GM23338 (cell line): ENCODE results near the gene INTS6. TPM values are rescaled to one million over a fixed set of nuclear protein-coding genes. Genes with fewer than 3 reads are reported as not detected.

ENCODE experiments used
- ATAC-seq: fragments of 200-7000 bp; cut with Tn5 transposase; 3 replicates; pipeline ENCODE4 v1.9.1; 2020
- DNase-seq: peaks from one replicate; pipeline ENCODE4 v3.0.0-alpha.2; 2015; ENCODE audit warnings: low spot score
- H2AFZ ChIP-seq: fragments of 200-600 bp; sonication (generic); 2 replicates; pipeline ENCODE4 v1.8.0; 2016; ENCODE audit warnings: antibody characterized with exemption, mild to moderate bottlenecking, moderate library complexity
- H3F3A ChIP-seq: fragments of 200-600 bp; sonication (generic); replicated peaks from 2 replicates; pipeline ENCODE4 v1.8.0; 2017; ENCODE audit warnings: antibody characterized with exemption, mixed run types, low read depth
- H3K27ac ChIP-seq: fragments of 200-600 bp; sonication (generic); 2 replicates; pipeline ENCODE4 v1.6.1; 2016; ENCODE audit warnings: low read depth
- H3K27me3 ChIP-seq: fragments of 200-600 bp; sonication (generic); 2 replicates; pipeline ENCODE4 v1.8.0; 2016; ENCODE audit warnings: mild to moderate bottlenecking, mixed run types, moderate library complexity; ENCODE audit not compliant: insufficient read depth
- H3K36me3 ChIP-seq: fragments of 200-600 bp; sonication (generic); 2 replicates; pipeline ENCODE4 v1.8.0; 2016; ENCODE audit warnings: mild to moderate bottlenecking; ENCODE audit not compliant: insufficient read depth
- H3K4me1 ChIP-seq: fragments of 200-600 bp; sonication (generic); 2 replicates; pipeline ENCODE4 v1.8.0; 2016; ENCODE audit warnings: mild to moderate bottlenecking, moderate library complexity; ENCODE audit not compliant: insufficient read depth
- H3K4me2 ChIP-seq: fragments of 200-600 bp; sonication (generic); 2 replicates; pipeline ENCODE4 v1.7.1; 2017; ENCODE audit warnings: mixed run types
- H3K4me3 ChIP-seq: fragments of 200-600 bp; sonication (generic); 2 replicates; pipeline ENCODE4 v1.6.1; 2016; ENCODE audit warnings: mixed run types
- H3K79me2 ChIP-seq: fragments of 200-600 bp; sonication (generic); replicated peaks from 2 replicates; pipeline ENCODE4 v1.8.0; 2017; ENCODE audit warnings: mild to moderate bottlenecking; ENCODE audit not compliant: insufficient read depth
- H3K9me2 ChIP-seq: fragments of 200-600 bp; sonication (generic); 2 replicates; pipeline ENCODE4 v1.8.0; 2017; ENCODE audit not compliant: insufficient read depth
- H4K20me1 ChIP-seq: fragments of 200-600 bp; sonication (generic); replicated peaks from 2 replicates; pipeline ENCODE4 v1.8.0; 2017; ENCODE audit warnings: mild to moderate bottlenecking; ENCODE audit not compliant: insufficient read depth
- H3K27ac Mint-ChIP-seq: 2 replicates; pipeline ENCODE4 v1.8.0; 2020; ENCODE audit warnings: inconsistent platforms, mild to moderate bottlenecking, moderate library complexity, mixed read lengths
- H3K27me3 Mint-ChIP-seq: 3 replicates; pipeline ENCODE4 v1.8.0; 2022; ENCODE audit warnings: low read depth, mild to moderate bottlenecking, moderate library complexity, mixed read lengths, inconsistent platforms; ENCODE audit not compliant: insufficient read depth, poor library complexity
- H3K36me3 Mint-ChIP-seq: 3 replicates; pipeline ENCODE4 v1.8.0; 2021; ENCODE audit warnings: low read depth, mild to moderate bottlenecking, inconsistent platforms, moderate library complexity, mixed read lengths
- H3K4me1 Mint-ChIP-seq: 3 replicates; pipeline ENCODE4 v1.8.0; 2020; ENCODE audit warnings: mild to moderate bottlenecking, inconsistent platforms, mixed read lengths
- H3K4me3 Mint-ChIP-seq: 3 replicates; pipeline ENCODE4 v1.8.0; 2021; ENCODE audit warnings: moderate library complexity, mild to moderate bottlenecking, inconsistent platforms, mixed read lengths
- H3K9me3 Mint-ChIP-seq: 3 replicates; pipeline ENCODE4 v1.8.0; 2020; ENCODE audit warnings: moderate library complexity, mild to moderate bottlenecking, inconsistent platforms, mixed read lengths
- CREB1 ChIP-seq: fragments of 250-450 bp; sonication (Bioruptor Pico); IDR thresholded peaks from 2 replicates; pipeline ENCODE4 v1.5.0; 2020; ENCODE audit warnings: low read depth, mild to moderate bottlenecking, moderate library complexity
- EZH2 ChIP-seq: fragments of 200-600 bp; sonication (generic); IDR thresholded peaks from one replicate; pipeline ENCODE4 v1.8.0; 2017; ENCODE audit warnings: antibody characterized with exemption, mild to moderate bottlenecking, low read depth; ENCODE audit not compliant: unreplicated experiment
- EZH2phosphoT487 ChIP-seq: fragments of 200-600 bp; sonication (generic); IDR thresholded peaks from one replicate; pipeline ENCODE4 v1.8.1; 2018; ENCODE audit warnings: antibody characterized with exemption; ENCODE audit not compliant: unreplicated experiment
- JUNB ChIP-seq: IDR thresholded peaks from one replicate; pipeline ENCODE4 v1.6.1; 2016; ENCODE audit warnings: antibody characterized with exemption; ENCODE audit not compliant: unreplicated experiment
- NANOG ChIP-seq: IDR thresholded peaks from 2 replicates; pipeline ENCODE4 v1.6.1; 2016; ENCODE audit warnings: antibody characterized with exemption, borderline replicate concordance
- POLR2AphosphoS5 ChIP-seq: IDR thresholded peaks from 2 replicates; pipeline ENCODE4 v1.6.1; 2016; ENCODE audit warnings: antibody characterized with exemption, low read depth
- STAT1 ChIP-seq: IDR thresholded peaks from one replicate; pipeline ENCODE4 v1.6.1; 2016; ENCODE audit warnings: antibody characterized with exemption; ENCODE audit not compliant: unreplicated experiment
- ZNF114 ChIP-seq: fragments of 250-450 bp; sonication (Bioruptor Pico); IDR thresholded peaks from 2 replicates; pipeline ENCODE4 v1.5.0; 2020; ENCODE audit warnings: mild to moderate bottlenecking, moderate library complexity
- ZNF331 ChIP-seq: fragments of 250-450 bp; sonication (Bioruptor Pico); IDR thresholded peaks from 2 replicates; pipeline ENCODE4 v1.5.0; 2020; ENCODE audit warnings: low read depth, mild to moderate bottlenecking, moderate library complexity
- polyA plus RNA-seq: library from polyadenylated mRNA; unstranded; fragments of >200 nt; fragmentation: Nextera tagmentation; extraction: Ambion mirVana; gene quantifications from 2 replicates; pipeline ENCODE4 v1.2.1, GENCODE V29; 2016
- total RNA-seq: library from RNA; depleted of rRNA; stranded (reverse); fragments of >200 nt; shearing (Covaris generic); gene quantifications from 2 replicates; pipeline ENCODE4 v1.2.3, GENCODE V29; 2014
- TF ChIP-seq, protein P1 (sequence below): IDR thresholded peaks from 2 replicates; pipeline ENCODE4 v1.6.1; 2016; ENCODE audit warnings: antibody characterized with exemption
- TF ChIP-seq, protein P2 (sequence below), 2 experiments: fragments of 200-600 bp in 1 of 2; sonication (generic) in 1 of 2; conservative IDR thresholded peaks; 2 replicates each; pipeline versions ENCODE4 v1.5.1 to v1.6.1; 2016 to 2017; ENCODE audit warnings: antibody characterized with exemption in 2 of 2, low read depth in 2 of 2, mild to moderate bottlenecking in 2 of 2, moderate library complexity in 1 of 2
- TF ChIP-seq, protein P3 (sequence below): fragments of 250-450 bp; sonication (Bioruptor Pico); IDR thresholded peaks from 2 replicates; pipeline ENCODE4 v1.5.0; 2020; ENCODE audit warnings: mild to moderate bottlenecking, moderate library complexity
- TF ChIP-seq, protein P4 (sequence below): IDR thresholded peaks from one replicate; pipeline ENCODE4 v1.6.1; 2018; ENCODE audit warnings: antibody characterized with exemption; ENCODE audit not compliant: unreplicated experiment

Gene INTS6
- total and polyA plus RNA-seq, 2 experiments from 2014 or later: 24.8 to 38.6 TPM

DNA sequence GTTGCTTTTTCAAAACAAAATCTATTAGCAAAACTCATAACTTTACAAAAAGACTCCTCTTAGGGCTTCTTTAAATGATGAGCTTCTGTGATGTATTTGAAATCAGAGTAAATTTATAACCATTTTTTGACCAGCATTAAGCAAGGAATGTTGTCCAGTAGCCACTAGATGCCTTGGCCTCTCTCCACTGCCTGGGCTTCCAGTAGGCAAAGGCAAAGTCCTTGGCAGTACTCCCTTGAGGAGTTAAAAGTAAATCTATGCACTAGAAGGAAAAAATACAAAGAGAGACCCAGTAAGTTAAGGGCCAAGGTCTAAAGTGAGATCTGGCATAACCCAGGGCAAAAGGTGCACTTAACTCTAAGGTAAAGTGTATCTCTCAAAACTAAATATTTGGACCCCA lies 103.8 kb downstream of the INTS6 start:
- TF ChIP-seq ZNF331 (no peak), POLR2AphosphoS5 (no peak), STAT1 (no peak), JUNB (no peak), EZH2phosphoT487 (no peak), CREB1 (no peak), NANOG (no peak), ZNF114 (no peak), EZH2 (no peak)
- TF ChIP-seq, protein P1, sequence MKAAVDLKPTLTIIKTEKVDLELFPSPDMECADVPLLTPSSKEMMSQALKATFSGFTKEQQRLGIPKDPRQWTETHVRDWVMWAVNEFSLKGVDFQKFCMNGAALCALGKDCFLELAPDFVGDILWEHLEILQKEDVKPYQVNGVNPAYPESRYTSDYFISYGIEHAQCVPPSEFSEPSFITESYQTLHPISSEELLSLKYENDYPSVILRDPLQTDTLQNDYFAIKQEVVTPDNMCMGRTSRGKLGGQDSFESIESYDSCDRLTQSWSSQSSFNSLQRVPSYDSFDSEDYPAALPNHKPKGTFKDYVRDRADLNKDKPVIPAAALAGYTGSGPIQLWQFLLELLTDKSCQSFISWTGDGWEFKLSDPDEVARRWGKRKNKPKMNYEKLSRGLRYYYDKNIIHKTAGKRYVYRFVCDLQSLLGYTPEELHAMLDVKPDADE: no peak
- TF ChIP-seq, protein P2, sequence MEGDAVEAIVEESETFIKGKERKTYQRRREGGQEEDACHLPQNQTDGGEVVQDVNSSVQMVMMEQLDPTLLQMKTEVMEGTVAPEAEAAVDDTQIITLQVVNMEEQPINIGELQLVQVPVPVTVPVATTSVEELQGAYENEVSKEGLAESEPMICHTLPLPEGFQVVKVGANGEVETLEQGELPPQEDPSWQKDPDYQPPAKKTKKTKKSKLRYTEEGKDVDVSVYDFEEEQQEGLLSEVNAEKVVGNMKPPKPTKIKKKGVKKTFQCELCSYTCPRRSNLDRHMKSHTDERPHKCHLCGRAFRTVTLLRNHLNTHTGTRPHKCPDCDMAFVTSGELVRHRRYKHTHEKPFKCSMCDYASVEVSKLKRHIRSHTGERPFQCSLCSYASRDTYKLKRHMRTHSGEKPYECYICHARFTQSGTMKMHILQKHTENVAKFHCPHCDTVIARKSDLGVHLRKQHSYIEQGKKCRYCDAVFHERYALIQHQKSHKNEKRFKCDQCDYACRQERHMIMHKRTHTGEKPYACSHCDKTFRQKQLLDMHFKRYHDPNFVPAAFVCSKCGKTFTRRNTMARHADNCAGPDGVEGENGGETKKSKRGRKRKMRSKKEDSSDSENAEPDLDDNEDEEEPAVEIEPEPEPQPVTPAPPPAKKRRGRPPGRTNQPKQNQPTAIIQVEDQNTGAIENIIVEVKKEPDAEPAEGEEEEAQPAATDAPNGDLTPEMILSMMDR (conservative IDR thresholded peaks at IDR 0.05; ENCODE audit: low read depth in 2 of 2): no peak
- TF ChIP-seq, protein P3, sequence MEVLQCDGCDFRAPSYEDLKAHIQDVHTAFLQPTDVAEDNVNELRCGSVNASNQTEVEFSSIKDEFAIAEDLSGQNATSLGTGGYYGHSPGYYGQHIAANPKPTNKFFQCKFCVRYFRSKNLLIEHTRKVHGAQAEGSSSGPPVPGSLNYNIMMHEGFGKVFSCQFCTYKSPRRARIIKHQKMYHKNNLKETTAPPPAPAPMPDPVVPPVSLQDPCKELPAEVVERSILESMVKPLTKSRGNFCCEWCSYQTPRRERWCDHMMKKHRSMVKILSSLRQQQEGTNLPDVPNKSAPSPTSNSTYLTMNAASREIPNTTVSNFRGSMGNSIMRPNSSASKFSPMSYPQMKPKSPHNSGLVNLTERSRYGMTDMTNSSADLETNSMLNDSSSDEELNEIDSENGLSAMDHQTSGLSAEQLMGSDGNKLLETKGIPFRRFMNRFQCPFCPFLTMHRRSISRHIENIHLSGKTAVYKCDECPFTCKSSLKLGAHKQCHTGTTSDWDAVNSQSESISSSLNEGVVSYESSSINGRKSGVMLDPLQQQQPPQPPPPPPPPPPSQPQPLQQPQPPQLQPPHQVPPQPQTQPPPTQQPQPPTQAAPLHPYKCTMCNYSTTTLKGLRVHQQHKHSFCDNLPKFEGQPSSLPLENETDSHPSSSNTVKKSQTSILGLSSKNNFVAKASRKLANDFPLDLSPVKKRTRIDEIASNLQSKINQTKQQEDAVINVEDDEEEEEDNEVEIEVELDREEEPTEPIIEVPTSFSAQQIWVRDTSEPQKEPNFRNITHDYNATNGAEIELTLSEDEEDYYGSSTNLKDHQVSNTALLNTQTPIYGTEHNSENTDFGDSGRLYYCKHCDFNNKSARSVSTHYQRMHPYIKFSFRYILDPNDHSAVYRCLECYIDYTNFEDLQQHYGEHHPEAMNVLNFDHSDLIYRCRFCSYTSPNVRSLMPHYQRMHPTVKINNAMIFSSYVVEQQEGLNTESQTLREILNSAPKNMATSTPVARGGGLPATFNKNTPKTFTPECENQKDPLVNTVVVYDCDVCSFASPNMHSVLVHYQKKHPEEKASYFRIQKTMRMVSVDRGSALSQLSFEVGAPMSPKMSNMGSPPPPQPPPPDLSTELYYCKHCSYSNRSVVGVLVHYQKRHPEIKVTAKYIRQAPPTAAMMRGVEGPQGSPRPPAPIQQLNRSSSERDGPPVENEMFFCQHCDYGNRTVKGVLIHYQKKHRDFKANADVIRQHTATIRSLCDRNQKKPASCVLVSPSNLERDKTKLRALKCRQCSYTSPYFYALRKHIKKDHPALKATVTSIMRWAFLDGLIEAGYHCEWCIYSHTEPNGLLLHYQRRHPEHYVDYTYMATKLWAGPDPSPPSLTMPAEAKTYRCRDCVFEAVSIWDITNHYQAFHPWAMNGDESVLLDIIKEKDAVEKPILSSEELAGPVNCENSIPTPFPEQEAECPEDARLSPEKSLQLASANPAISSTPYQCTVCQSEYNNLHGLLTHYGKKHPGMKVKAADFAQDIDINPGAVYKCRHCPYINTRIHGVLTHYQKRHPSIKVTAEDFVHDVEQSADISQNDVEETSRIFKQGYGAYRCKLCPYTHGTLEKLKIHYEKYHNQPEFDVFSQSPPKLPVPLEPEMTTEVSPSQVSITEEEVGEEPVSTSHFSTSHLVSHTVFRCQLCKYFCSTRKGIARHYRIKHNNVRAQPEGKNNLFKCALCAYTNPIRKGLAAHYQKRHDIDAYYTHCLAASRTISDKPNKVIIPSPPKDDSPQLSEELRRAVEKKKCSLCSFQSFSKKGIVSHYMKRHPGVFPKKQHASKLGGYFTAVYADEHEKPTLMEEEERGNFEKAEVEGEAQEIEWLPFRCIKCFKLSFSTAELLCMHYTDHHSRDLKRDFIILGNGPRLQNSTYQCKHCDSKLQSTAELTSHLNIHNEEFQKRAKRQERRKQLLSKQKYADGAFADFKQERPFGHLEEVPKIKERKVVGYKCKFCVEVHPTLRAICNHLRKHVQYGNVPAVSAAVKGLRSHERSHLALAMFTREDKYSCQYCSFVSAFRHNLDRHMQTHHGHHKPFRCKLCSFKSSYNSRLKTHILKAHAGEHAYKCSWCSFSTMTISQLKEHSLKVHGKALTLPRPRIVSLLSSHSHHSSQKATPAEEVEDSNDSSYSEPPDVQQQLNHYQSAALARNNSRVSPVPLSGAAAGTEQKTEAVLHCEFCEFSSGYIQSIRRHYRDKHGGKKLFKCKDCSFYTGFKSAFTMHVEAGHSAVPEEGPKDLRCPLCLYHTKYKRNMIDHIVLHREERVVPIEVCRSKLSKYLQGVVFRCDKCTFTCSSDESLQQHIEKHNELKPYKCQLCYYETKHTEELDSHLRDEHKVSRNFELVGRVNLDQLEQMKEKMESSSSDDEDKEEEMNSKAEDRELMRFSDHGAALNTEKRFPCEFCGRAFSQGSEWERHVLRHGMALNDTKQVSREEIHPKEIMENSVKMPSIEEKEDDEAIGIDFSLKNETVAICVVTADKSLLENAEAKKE: no peak
- TF ChIP-seq, protein P4, sequence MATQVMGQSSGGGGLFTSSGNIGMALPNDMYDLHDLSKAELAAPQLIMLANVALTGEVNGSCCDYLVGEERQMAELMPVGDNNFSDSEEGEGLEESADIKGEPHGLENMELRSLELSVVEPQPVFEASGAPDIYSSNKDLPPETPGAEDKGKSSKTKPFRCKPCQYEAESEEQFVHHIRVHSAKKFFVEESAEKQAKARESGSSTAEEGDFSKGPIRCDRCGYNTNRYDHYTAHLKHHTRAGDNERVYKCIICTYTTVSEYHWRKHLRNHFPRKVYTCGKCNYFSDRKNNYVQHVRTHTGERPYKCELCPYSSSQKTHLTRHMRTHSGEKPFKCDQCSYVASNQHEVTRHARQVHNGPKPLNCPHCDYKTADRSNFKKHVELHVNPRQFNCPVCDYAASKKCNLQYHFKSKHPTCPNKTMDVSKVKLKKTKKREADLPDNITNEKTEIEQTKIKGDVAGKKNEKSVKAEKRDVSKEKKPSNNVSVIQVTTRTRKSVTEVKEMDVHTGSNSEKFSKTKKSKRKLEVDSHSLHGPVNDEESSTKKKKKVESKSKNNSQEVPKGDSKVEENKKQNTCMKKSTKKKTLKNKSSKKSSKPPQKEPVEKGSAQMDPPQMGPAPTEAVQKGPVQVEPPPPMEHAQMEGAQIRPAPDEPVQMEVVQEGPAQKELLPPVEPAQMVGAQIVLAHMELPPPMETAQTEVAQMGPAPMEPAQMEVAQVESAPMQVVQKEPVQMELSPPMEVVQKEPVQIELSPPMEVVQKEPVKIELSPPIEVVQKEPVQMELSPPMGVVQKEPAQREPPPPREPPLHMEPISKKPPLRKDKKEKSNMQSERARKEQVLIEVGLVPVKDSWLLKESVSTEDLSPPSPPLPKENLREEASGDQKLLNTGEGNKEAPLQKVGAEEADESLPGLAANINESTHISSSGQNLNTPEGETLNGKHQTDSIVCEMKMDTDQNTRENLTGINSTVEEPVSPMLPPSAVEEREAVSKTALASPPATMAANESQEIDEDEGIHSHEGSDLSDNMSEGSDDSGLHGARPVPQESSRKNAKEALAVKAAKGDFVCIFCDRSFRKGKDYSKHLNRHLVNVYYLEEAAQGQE: no peak
- Mint-ChIP-seq H3K27me3 (peaks cover 4% of the 10 kb centered on the region), H3K9me3 (no peaks in the 10 kb centered on the region; the same call in 2 of the 3 replicates), H3K4me3 (no peak overlapping the region), H3K36me3 (no peaks in the 10 kb centered on the region; the same call in 2 of the 3 replicates), H3K4me1 (peaks cover 34% of the 10 kb centered on the region), H3K27ac (no peak overlapping the region)
- Histone ChIP-seq H3K36me3 (no peaks in the 10 kb centered on the region), H3K4me1 (peaks cover 20% of the 10 kb centered on the region), H3K79me2 (no peaks in the 10 kb centered on the region), H3F3A (no peaks in the 10 kb centered on the region), H3K4me2 (no peak overlapping the region), H2AFZ (peak overlapping the region; percentile 38; the same call in 1 of the 2 replicates), H3K27me3 (no peaks in the 10 kb centered on the region), H4K20me1 (no peaks in the 10 kb centered on the region), H3K4me3 (no peak overlapping the region), H3K9me2 (no peaks in the 10 kb centered on the region), H3K27ac (no peak overlapping the region)
- ATAC-seq (no peak), DNase-seq (no peak)
